Vagina (tissue), 2 donors: ENCODE results near the gene BRK1.

Experiments used
- CTCF ChIP-seq, 3 experiments: fragments of 450-650 bp in 2 of 3; fragments of 200-600 bp in 1 of 3; sonication (generic) in 1 of 3; IDR thresholded peaks; one replicate each; pipeline ENCODE4 v1.5.1; 2017 to 2019; ENCODE audit warnings: antibody characterized with exemption in 3 of 3, mild to moderate bottlenecking in 2 of 3, moderate library complexity in 2 of 3
- POLR2A ChIP-seq, 2 donors: fragments of 450-650 bp; IDR thresholded peaks; one replicate each; pipeline ENCODE4 v1.6.1; 2017; ENCODE audit warnings: antibody characterized with exemption in 2 of 2, mild to moderate bottlenecking in 2 of 2, moderate library complexity in 2 of 2
- POLR2AphosphoS5 ChIP-seq, 2 donors: sonication (generic); formaldehyde crosslinking; IDR thresholded peaks; one replicate each; pipeline ENCODE4 v1.9.0; 2017; ENCODE audit warnings: antibody characterized with exemption in 2 of 2, mild to moderate bottlenecking in 2 of 2, low read depth in 1 of 2; ENCODE audit not compliant: insufficient read depth in 1 of 2

DNA sequence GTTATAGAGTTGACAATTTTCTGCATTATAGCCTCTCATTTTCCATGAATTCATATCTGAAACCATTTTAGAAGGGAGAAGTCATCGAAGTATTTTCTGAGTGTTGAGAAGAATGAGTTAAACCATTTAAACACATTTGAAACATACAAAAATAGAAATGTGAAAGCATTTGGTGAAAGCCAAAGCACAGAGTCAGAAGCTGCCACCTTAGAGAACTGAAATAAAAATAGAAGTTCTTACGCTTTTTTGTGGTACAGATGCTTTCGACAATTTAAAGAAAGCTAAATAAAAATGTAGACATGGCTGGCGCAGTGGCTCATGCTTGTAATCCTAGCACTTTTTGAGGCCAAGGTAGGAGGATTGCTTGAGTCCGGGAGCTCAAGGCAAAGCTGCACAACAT lies 16.4 kb upstream of the BRK1 start:
- TF ChIP-seq CTCF (IDR thresholded peaks at IDR 0.05) (no peak), POLR2A (IDR thresholded peaks at IDR 0.05) (no peak), POLR2AphosphoS5 (IDR thresholded peaks at IDR 0.05; ENCODE audit: insufficient read depth in 1 of 2, low read depth in 1 of 2) (no peak)
